ENCODE data around the gene EEFSEC.

The EEFSEC gene

GRCh38 chr3:128433837-128434165 lies 280.5 kb downstream of the EEFSEC start:
- no peak for DNase-seq

GRCh38 chr3:128434524-128434923 lies 281.2 kb downstream of the EEFSEC start:
- no peak for DNase-seq

- no peak for DNase-seq
These were observed 281.8 kb downstream of the EEFSEC start for GRCh38 chr3:128435058-128435457.

GRCh38 chr3:128435561-128435960 lies 282.3 kb downstream of the EEFSEC start:
- DNase-seq = no peak

GRCh38 chr3:128436214-128436613 lies 282.9 kb downstream of the EEFSEC start:
- DNase-seq = no peak

GRCh38 chr3:128438488-128439072 lies 285.3 kb downstream of the EEFSEC start:
- no peak for DNase-seq

GRCh38 chr3:128439226-128439625 lies 285.9 kb downstream of the EEFSEC start:
- no peak for DNase-seq

- no peak for DNase-seq
These were observed 288.8 kb downstream of the EEFSEC start for GRCh38 chr3:128442070-128442469.

- no peak for DNase-seq
These were observed 289.7 kb downstream of the EEFSEC start for GRCh38 chr3:128442949-128443348.

- no peak for DNase-seq
These were observed 290.5 kb downstream of the EEFSEC start for GRCh38 chr3:128443771-128444170.

GRCh38 chr3:128445357-128445756 lies 292.1 kb downstream of the EEFSEC start:
- DNase-seq = no peak

- no peak for DNase-seq
These were observed 293.5 kb downstream of the EEFSEC start for GRCh38 chr3:128446821-128447220.

- no peak for DNase-seq
These were observed 294.3 kb downstream of the EEFSEC start for GRCh38 chr3:128447561-128448013.

GRCh38 chr3:128448491-128448890 lies 295.2 kb downstream of the EEFSEC start:
- DNase-seq = no peak

GRCh38 chr3:128449111-128449638 lies 295.9 kb downstream of the EEFSEC start:
- no peak for DNase-seq

- no peak for DNase-seq
These were observed 298.8 kb downstream of the EEFSEC start for GRCh38 chr3:128452120-128452519.

- no peak for DNase-seq
These were observed 299.5 kb downstream of the EEFSEC start for GRCh38 chr3:128452678-128453275.

GRCh38 chr3:128453501-128454309 lies 300.4 kb downstream of the EEFSEC start:
- DNase-seq = no peak

GRCh38 chr3:128454310-128454618 lies 301.0 kb downstream of the EEFSEC start:
- no peak for DNase-seq

GRCh38 chr3:128455116-128455515 lies 301.8 kb downstream of the EEFSEC start:
- DNase-seq = no peak

GRCh38 chr3:128455786-128456748 lies 302.8 kb downstream of the EEFSEC start:
- no peak for DNase-seq

- DNase-seq = no peak
These were observed 303.8 kb downstream of the EEFSEC start for GRCh38 chr3:128456776-128457715.

All from NCI-H1436 treated with DMSO at 0.1 percent for 48 hours (cell line).